Lower leg skin (tissue), 3 donors: ENCODE data around the gene FAM240A.

Experiments used
- POLR2A ChIP-seq, 2 donors: fragments of 450-650 bp; IDR thresholded peaks; one replicate each; pipeline ENCODE4 v1.6.1; 2016 to 2017; ENCODE audit warnings: antibody characterized with exemption in 2 of 2, mild to moderate bottlenecking in 1 of 2, moderate library complexity in 1 of 2
- TF ChIP-seq, protein P1 (sequence below), 3 donors: fragments of 450-650 bp; IDR thresholded peaks; one replicate each; pipeline ENCODE4 v1.5.1; 2016; ENCODE audit warnings: antibody characterized with exemption in 3 of 3, mild to moderate bottlenecking in 3 of 3, moderate library complexity in 2 of 3

GRCh38 chr3:46584598-46585467 lies 27.5 kb upstream of the FAM240A start:
- TF ChIP-seq, protein P1, sequence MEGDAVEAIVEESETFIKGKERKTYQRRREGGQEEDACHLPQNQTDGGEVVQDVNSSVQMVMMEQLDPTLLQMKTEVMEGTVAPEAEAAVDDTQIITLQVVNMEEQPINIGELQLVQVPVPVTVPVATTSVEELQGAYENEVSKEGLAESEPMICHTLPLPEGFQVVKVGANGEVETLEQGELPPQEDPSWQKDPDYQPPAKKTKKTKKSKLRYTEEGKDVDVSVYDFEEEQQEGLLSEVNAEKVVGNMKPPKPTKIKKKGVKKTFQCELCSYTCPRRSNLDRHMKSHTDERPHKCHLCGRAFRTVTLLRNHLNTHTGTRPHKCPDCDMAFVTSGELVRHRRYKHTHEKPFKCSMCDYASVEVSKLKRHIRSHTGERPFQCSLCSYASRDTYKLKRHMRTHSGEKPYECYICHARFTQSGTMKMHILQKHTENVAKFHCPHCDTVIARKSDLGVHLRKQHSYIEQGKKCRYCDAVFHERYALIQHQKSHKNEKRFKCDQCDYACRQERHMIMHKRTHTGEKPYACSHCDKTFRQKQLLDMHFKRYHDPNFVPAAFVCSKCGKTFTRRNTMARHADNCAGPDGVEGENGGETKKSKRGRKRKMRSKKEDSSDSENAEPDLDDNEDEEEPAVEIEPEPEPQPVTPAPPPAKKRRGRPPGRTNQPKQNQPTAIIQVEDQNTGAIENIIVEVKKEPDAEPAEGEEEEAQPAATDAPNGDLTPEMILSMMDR (IDR thresholded peaks at IDR 0.05): no peak
- no peak for TF ChIP-seq POLR2A (IDR thresholded peaks at IDR 0.05)
